Fibroblast of the aortic adventitia (primary cell): ENCODE measurements around the gene GATD1. TPM values are rescaled to one million over a fixed set of nuclear protein-coding genes. Genes with fewer than 3 reads are reported as not detected.
A peak's percentile ranks its signal among the peaks of the same experiment; 100 is the strongest.

Experiments used
- DNase-seq: peaks from one replicate; pipeline ENCODE4 v3.0.0-alpha.2; 2010; ENCODE audit warnings: low read depth
- H3K4me3 ChIP-seq: 2 replicates; pipeline ENCODE4 v1.5.1; 2011; ENCODE audit warnings: low read depth, mild to moderate bottlenecking, control low read depth, low read length, moderate library complexity
- total RNA-seq: library from RNA; depleted of rRNA; stranded (reverse); fragments of >200 nt; gene quantifications from 2 replicates; pipeline ENCODE4 v1.2.3, GENCODE V29; 2012; ENCODE audit warnings: low replicate concordance
- TF ChIP-seq, protein P1 (sequence below): IDR thresholded peaks from 2 replicates; pipeline ENCODE4 v1.5.1; 2011; ENCODE audit warnings: mild to moderate bottlenecking, low read length, control low read depth, inconsistent platforms; ENCODE audit not compliant: insufficient read depth

The GATD1 gene
- total RNA-seq, 1 donor: 40.6 TPM

DNA sequence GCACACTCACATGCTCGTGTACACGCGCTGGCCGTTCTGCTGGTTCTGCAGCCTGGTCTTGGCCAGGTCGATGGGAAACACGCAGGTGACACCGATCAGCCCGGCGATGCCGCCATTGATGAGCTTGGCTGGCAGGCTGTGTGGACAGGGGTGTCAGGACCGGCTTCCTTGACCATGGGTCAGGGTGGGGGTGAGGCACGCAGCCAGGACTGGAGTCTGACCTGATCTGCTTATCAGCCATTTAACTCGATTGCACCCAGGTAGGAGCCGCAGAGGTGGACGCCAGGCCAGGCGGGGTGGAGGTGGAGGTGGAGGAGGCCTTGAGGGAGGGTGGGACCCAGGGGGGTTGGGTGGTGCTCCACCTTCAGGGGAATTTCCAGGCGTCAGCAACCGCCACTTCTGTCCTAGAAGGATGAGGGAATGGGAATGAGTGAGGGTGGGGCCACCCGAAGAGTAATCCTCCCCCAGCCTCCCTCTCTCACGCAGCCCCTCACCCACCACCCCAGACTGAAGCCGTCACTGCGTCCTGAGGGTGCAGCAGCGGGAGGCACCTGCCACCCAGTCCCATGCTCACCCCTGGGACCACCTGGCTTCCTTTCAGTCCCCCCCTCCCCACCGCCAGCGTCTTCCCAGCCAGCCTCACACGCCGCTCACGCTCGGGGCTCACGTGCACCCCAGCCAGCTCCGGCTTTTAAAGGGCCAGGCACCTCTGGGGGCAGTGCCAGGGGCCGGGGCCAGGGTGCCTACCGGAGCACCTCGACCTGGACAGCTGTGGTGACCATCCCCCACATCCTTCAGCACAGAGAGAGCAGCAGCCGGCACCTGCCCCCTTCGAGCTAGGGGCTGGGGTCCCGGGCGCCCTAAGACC is 17.7 kb upstream of the GATD1 start:
- TF ChIP-seq, protein P1, sequence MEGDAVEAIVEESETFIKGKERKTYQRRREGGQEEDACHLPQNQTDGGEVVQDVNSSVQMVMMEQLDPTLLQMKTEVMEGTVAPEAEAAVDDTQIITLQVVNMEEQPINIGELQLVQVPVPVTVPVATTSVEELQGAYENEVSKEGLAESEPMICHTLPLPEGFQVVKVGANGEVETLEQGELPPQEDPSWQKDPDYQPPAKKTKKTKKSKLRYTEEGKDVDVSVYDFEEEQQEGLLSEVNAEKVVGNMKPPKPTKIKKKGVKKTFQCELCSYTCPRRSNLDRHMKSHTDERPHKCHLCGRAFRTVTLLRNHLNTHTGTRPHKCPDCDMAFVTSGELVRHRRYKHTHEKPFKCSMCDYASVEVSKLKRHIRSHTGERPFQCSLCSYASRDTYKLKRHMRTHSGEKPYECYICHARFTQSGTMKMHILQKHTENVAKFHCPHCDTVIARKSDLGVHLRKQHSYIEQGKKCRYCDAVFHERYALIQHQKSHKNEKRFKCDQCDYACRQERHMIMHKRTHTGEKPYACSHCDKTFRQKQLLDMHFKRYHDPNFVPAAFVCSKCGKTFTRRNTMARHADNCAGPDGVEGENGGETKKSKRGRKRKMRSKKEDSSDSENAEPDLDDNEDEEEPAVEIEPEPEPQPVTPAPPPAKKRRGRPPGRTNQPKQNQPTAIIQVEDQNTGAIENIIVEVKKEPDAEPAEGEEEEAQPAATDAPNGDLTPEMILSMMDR: no peak
- DNase-seq: no peak

DNA sequence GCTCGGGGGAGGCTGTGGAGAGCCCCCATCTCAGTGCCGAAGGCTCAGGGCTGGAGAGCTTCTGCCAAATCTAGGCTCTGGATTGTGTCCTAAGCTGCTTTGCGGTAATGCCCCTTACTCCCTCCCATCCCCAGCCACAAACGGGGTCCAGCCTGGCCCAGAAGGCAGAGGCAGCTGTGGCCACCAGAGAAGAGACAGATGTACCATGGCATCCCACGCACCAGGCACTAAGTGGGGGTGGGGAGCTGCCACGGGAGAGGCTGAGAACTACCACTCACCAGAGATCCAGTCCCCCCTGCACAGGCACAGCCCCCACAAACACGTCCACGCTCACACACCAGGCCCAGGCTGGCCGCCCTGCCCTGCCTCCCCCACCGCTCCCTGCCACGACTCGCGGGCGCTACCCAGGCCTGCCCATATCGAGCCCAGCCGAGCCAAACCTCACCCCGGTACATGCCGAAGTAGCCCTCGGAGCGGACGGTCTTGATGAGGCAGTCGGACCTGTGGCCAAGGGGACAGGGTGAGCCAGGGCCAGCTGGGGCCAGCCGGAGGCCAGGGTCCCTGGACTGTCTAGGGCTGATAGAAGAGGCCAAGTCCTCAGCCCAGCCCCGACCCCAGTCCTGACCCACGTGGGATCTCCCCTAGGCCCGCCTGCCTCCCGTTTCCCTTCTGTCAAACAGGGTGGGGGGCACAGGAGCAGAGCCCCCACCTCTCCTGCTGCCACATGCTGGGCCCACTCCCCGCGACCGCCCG is 16.9 kb upstream of the GATD1 start:
- H3K4me3 ChIP-seq: no peak overlapping the region
- TF ChIP-seq, protein P1: no peak
- no peak for DNase-seq

More for the DNA sequence above, 17.7 kb upstream of the GATD1 start:
- H3K4me3 ChIP-seq: peak overlapping the region; percentile 77

GRCh38 chr11:793556-793955 is 16.3 kb upstream of the GATD1 start:
- DNase-seq: no peak
- no peak overlapping the region for H3K4me3 ChIP-seq
- TF ChIP-seq, protein P1: no peak

DNA sequence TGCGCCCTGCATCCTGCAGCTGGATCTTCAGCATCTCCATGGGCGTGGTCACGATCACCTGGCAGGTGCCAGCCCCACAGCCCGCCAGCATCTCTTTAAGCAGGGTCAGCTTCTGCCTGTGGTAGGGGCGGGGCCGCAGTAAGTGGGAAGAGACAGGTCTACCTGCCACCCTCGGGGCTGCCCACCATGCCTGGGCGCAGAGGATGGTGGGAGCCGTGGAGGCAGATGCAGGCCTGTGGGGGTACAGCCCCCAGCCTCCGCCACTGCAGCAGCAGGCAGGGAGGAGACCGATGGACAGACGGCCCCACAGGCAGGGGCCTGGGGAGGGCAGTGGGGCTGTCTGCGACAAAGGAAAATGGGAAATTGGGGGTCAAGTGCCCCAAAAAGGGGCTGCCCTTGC is 15.6 kb upstream of the GATD1 start:
- TF ChIP-seq, protein P1: no peak
- no peak overlapping the region for H3K4me3 ChIP-seq
- DNase-seq: no peak

DNA sequence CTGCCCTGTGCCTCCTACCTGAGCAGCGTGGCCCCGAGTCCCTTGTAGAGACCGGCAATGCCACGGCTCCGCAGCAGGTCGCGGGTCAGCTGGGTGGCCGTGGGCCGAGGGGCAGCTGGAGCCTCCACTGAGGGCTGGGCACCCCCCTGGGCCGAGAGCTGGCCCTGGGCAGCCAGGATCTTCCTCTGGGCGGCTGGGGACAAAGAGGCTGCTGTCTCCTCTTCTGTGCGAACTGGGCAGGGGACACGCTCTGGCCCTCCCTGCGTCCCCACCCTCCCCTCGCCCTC is 15.2 kb upstream of the GATD1 start:
- TF ChIP-seq, protein P1: no peak
- no peak for DNase-seq
- H3K4me3 ChIP-seq: no peak overlapping the region

- TF ChIP-seq, protein P1: no peak
- no peak overlapping the region for H3K4me3 ChIP-seq
- no peak for DNase-seq
Measured at GRCh38 chr11:791658-792534, 14.6 kb upstream of the GATD1 start.
